ENCODE measurements around the gene ERP44. TPM values are rescaled to one million over a fixed set of nuclear protein-coding genes. Genes with fewer than 3 reads are reported as not detected.
"Not testable (repeated sequence)": the region's sequence is repeated elsewhere in the genome, so short reads cannot be mapped to it uniquely, and the experiment has no call there.

Gene ERP44
- total RNA-seq, 6 experiments from 2014 or later, result 16.8 to 21.4 (median 18.5) TPM

- H3K4me1 ChIP-seq, result peaks cover 0 to 38% (median 3%) of the 10 kb centered on the region in 4 donors
- intact Hi-C loops (cut with DNase I), result no loop called here
- ATAC-seq (peak; percentile 4 to 12 (median 5)), DNase-seq (peak in 2 of 3 donors; percentile 27 to 50)
- TF ChIP-seq POLR2A (IDR thresholded peaks at IDR 0.05) (no peak), CTCF (IDR thresholded peaks at IDR 0.05) (no peak)
- peak overlapping the region; percentile 71 to 84 (median 79) for H3K27ac ChIP-seq
- peak overlapping the region; percentile 84 to 98 (median 95) for H3K4me3 ChIP-seq
- WGBS (ENCODE audit: insufficient coverage, low coverage, low lambda C conversion rate, missing lambda C conversion rate), result 4% methylated on average over 9 of the region's 10 CpGs
- H3K27me3 ChIP-seq, result no peaks in the 10 kb centered on the region
- no peaks in the 10 kb centered on the region for H3K9me3 ChIP-seq
- H3K36me3 ChIP-seq, result peaks cover 0 to 9% (median 0%) of the 10 kb centered on the region in 4 donors
Observed at GRCh38 chr9:100099722-100100042, 882 bp upstream of the ERP44 start.

- WGBS (ENCODE audit: insufficient coverage, low coverage, low lambda C conversion rate, missing lambda C conversion rate), result 1% methylated on average over 27 of the region's 37 CpGs
- H3K27me3 ChIP-seq, result no peaks in the 10 kb centered on the region
- intact Hi-C loops (cut with DNase I), result no loop called here
- DNase-seq (peak; percentile 74 to 83 (median 79)), ATAC-seq (peak; percentile 45 to 70 (median 64))
- H3K36me3 ChIP-seq, result no peaks in the 10 kb centered on the region
- peaks cover 0 to 48% (median 3%) of the 10 kb centered on the region in 4 donors for H3K4me1 ChIP-seq
- H3K4me3 ChIP-seq, result peak overlapping the region; percentile 84 to 98 (median 95)
- peak overlapping the region; percentile 73 to 84 (median 79) for H3K27ac ChIP-seq
- no peaks in the 10 kb centered on the region for H3K9me3 ChIP-seq
- TF ChIP-seq POLR2A (IDR thresholded peaks at IDR 0.05) (no peak), CTCF (IDR thresholded peaks at IDR 0.05) (no peak)
Observed at GRCh38 chr9:100098046-100098886, 534 bp downstream of the ERP44 start.

- ATAC-seq (no peak), DNase-seq (no peak)
- no peak overlapping the region for H3K4me3 ChIP-seq
- no peaks in the 10 kb centered on the region for H3K9me3 ChIP-seq
- peaks cover 0 to 55% (median 8%) of the 10 kb centered on the region in 4 donors for H3K4me1 ChIP-seq
- WGBS (ENCODE audit: insufficient coverage, low coverage, low lambda C conversion rate, missing lambda C conversion rate), result 64% methylated on average over 3 of the region's 3 CpGs
- H3K27me3 ChIP-seq, result no peaks in the 10 kb centered on the region
- no peak overlapping the region for H3K27ac ChIP-seq
- TF ChIP-seq CTCF (IDR thresholded peaks at IDR 0.05) (no peak), POLR2A (IDR thresholded peaks at IDR 0.05) (no peak)
- intact Hi-C loops (cut with DNase I), result no loop called here
- no peaks in the 10 kb centered on the region for H3K36me3 ChIP-seq
Observed at GRCh38 chr9:100096378-100096916, 2.4 kb downstream of the ERP44 start.

- ATAC-seq; DNase-seq; H3K27ac ChIP-seq; H3K4me3 ChIP-seq; H3K36me3 ChIP-seq; H3K27me3 ChIP-seq; intact Hi-C loops (cut with DNase I); H3K9me3 ChIP-seq: not testable (repeated sequence)
- 91% methylated on average over 1 of the region's 2 CpGs for WGBS (ENCODE audit: insufficient coverage, low coverage, low lambda C conversion rate, missing lambda C conversion rate)
- H3K4me1 ChIP-seq, result peaks cover 0 to 47% (median 8%) of the 10 kb centered on the region in 4 donors
Observed at GRCh38 chr9:100094411-100094810, 4.4 kb downstream of the ERP44 start.

GRCh38 chr9:100092066-100092465 is 6.7 kb downstream of the ERP44 start:
- no peaks in the 10 kb centered on the region for H3K27me3 ChIP-seq
- WGBS (ENCODE audit: insufficient coverage, low coverage, low lambda C conversion rate, missing lambda C conversion rate), result 71% methylated on average over 1 of the region's 1 CpG
- intact Hi-C loops (cut with DNase I), result no loop called here
- H3K36me3 ChIP-seq, result no peaks in the 10 kb centered on the region
- no peak overlapping the region for H3K27ac ChIP-seq
- H3K9me3 ChIP-seq, result no peaks in the 10 kb centered on the region
- peaks cover 0 to 38% (median 6%) of the 10 kb centered on the region in 4 donors for H3K4me1 ChIP-seq
- DNase-seq, result no peak
- TF ChIP-seq CTCF (IDR thresholded peaks at IDR 0.05), result no peak
- TF ChIP-seq POLR2A (IDR thresholded peaks at IDR 0.05), result no peak
- no peak overlapping the region for H3K4me3 ChIP-seq
- peak in 3 of 4 donors; percentile 50 to 65 (median 56) for ATAC-seq

Data from right lobe of liver (tissue), 6 donors.